ENCODE results near the gene SNU13. TPM values are rescaled to one million over a fixed set of nuclear protein-coding genes. Genes with fewer than 3 reads are reported as not detected.
"Not testable (repeated sequence)": the region's sequence is repeated elsewhere in the genome, so short reads cannot be mapped to it uniquely, and the experiment has no call there.

SNU13 gene
- total RNA-seq, 2 experiments from 2014 or later: 275 to 299 TPM

GRCh38 chr22:41636467-41636866, 52.2 kb downstream of the SNU13 start:
- CTCF ChIA-PET: interaction anchor here (1.0 kb wide), 1 partner anchor 233 kb away, joined by 3 read pairs; no protein-coding TSS in a partner anchor

DNA sequence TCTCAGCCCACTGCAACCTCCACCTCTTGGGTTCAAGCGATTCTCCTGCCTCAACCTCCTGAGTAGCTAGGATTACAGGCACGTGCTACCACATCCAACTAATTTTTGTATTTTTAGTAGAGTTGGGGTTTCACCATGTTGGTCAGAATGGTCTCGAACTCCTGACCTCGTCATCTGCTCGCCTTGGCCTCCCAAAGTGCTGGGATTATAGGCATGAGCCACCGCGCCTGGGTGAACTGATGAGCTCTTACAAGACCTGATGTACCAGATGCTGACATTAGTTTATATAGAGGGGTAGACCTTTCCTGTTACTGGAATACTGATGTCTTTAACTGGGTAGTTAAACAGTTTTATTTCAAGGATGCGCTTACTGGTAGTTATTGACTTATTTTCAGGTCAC, 54.1 kb downstream of the SNU13 start:
- ATAC-seq; H3K9me3 Mint-ChIP-seq; H3K4me1 Mint-ChIP-seq (ENCODE audit: low read depth); H3K27me3 Mint-ChIP-seq; H3K4me3 Mint-ChIP-seq; intact Hi-C loops (cut with micrococcal nuclease); H3K27ac Mint-ChIP-seq; DNase-seq: not testable (repeated sequence)
- ChIA-PET CTCF (interaction anchor here (0.8 to 1.3 kb wide), 2 partner anchors 30 to 38 kb away, joined by 3 read pairs; no protein-coding TSS in a partner anchor), POLR2A (interaction anchor here (1.2 to 1.6 kb wide), 2 partner anchors 14 to 44 kb away, joined by 3 read pairs; partner anchors contain the start of gene DESI1)
- peaks cover 57% of the 10 kb centered on the region for H3K36me3 Mint-ChIP-seq (ENCODE audit: low read depth)

More at GRCh38 chr22:41636467-41636866, 52.2 kb downstream of the SNU13 start:
- Mint-ChIP-seq H3K4me3 (no peak overlapping the region), H3K9me3 (no peaks in the 10 kb centered on the region), H3K4me1 (ENCODE audit: low read depth) (peaks cover 5% of the 10 kb centered on the region), H3K27me3 (no peaks in the 10 kb centered on the region), H3K36me3 (ENCODE audit: low read depth) (peaks cover 61% of the 10 kb centered on the region), H3K27ac (peak overlapping the region; percentile 49)
- DNase-seq (no peak), ATAC-seq (no peak)
- intact Hi-C loops (cut with micrococcal nuclease): no loop called here
- no peak for TF ChIP-seq CTCF (IDR thresholded peaks at IDR 0.05)
- POLR2A ChIA-PET: interaction anchor here (4.5 kb wide), 1 partner anchor 14 kb away, joined by 18 read pairs; the partner anchor contains the start of gene XRCC6

GRCh38 chr22:41631615-41632014, 57.1 kb downstream of the SNU13 start:
- H3K27me3 Mint-ChIP-seq; H3K9me3 Mint-ChIP-seq; H3K27ac Mint-ChIP-seq; DNase-seq; ATAC-seq; POLR2A ChIA-PET; CTCF ChIA-PET; intact Hi-C loops (cut with micrococcal nuclease); H3K4me3 Mint-ChIP-seq: not testable (repeated sequence)
- H3K36me3 Mint-ChIP-seq (ENCODE audit: low read depth): peaks cover 67% of the 10 kb centered on the region
- peaks cover 14% of the 10 kb centered on the region for H3K4me1 Mint-ChIP-seq (ENCODE audit: low read depth)

GRCh38 chr22:41631115-41631514, 57.6 kb downstream of the SNU13 start:
- H3K4me3 Mint-ChIP-seq; POLR2A ChIA-PET; DNase-seq; CTCF ChIA-PET; H3K27me3 Mint-ChIP-seq; H3K27ac Mint-ChIP-seq; intact Hi-C loops (cut with micrococcal nuclease); H3K9me3 Mint-ChIP-seq; ATAC-seq: not testable (repeated sequence)
- Mint-ChIP-seq H3K36me3 (ENCODE audit: low read depth) (peaks cover 63% of the 10 kb centered on the region), H3K4me1 (ENCODE audit: low read depth) (peaks cover 14% of the 10 kb centered on the region)

- intact Hi-C loops (cut with micrococcal nuclease): no loop called here
- Mint-ChIP-seq H3K4me1 (ENCODE audit: low read depth) (peaks cover 29% of the 10 kb centered on the region), H3K4me3 (no peak overlapping the region), H3K27me3 (no peaks in the 10 kb centered on the region), H3K36me3 (ENCODE audit: low read depth) (peaks cover 61% of the 10 kb centered on the region), H3K9me3 (no peaks in the 10 kb centered on the region), H3K27ac (no peak overlapping the region)
- ATAC-seq (no peak), DNase-seq (no peak)
- CTCF ChIA-PET: interaction anchor here (1.0 kb wide), 1 partner anchor 41 kb away, joined by 3 read pairs; no protein-coding TSS in a partner anchor
- POLR2A ChIA-PET: interaction anchor here (0.6 to 1.2 kb wide), 2 partner anchors 8 to 28 kb away, joined by 3 read pairs; no protein-coding TSS in a partner anchor
- no peak for TF ChIP-seq CTCF (IDR thresholded peaks at IDR 0.05)
Observed at GRCh38 chr22:41625577-41625976, 63.1 kb downstream of the SNU13 start.

Other genes starting within 250 kb of the SNU13 start
- 10 to 100 TPM; 27.0 to 28.5 TPM for gene TOB2, start 242.1 kb downstream of the SNU13 start, total RNA-seq
- 10 to 100 TPM; 65.2 to 70.4 TPM for gene PHF5A, start 220.2 kb downstream of the SNU13 start, total RNA-seq
- gene ACO2, start 219.8 kb downstream of the SNU13 start, total RNA-seq: 10 to 100 TPM; 96.5 to 97.7 TPM
- 10 to 100 TPM; 26.8 to 29.0 TPM for gene POLR3H, start 144.4 kb downstream of the SNU13 start, total RNA-seq
- gene CSDC2, start 127.9 kb downstream of the SNU13 start, total RNA-seq: not detected
- gene PMM1, start 99.0 kb downstream of the SNU13 start, total RNA-seq: 10 to 100 TPM; 29.8 to 29.9 TPM
- 10 to 100 TPM; 48.0 to 55.1 TPM for gene DESI1, start 67.8 kb downstream of the SNU13 start, total RNA-seq
- gene XRCC6, start 67.6 kb downstream of the SNU13 start, total RNA-seq: 100 to 1,000 TPM; 424 to 425 TPM
- gene MEI1, start 10.6 kb upstream of the SNU13 start, total RNA-seq: 10 to 100 TPM; 27.7 to 28.4 TPM
- 10 to 100 TPM; 15.2 to 15.9 TPM for gene CCDC134, start 111.8 kb upstream of the SNU13 start, total RNA-seq
- 10 to 100 TPM; 87.1 to 92.9 TPM for gene SREBF2, start 144.2 kb upstream of the SNU13 start, total RNA-seq
- gene SHISA8, start 226.2 kb upstream of the SNU13 start, total RNA-seq: 1 to 10 TPM; 2.3 to 2.7 TPM
- 1 to 10 TPM; 4.0 TPM for gene TNFRSF13C, start 237.9 kb upstream of the SNU13 start, total RNA-seq